Neuronal stem cell (in vitro differentiated cells): ENCODE results near the gene EMP2.

ENCODE experiments used
- DNase-seq: peaks from one replicate; pipeline ENCODE4 v3.0.0-alpha.2; 2013; ENCODE audit warnings: low spot score
- H2AFZ ChIP-seq: one replicate; pipeline ENCODE4 v1.6.1; 2013; ENCODE audit warnings: mild to moderate bottlenecking, low read length, inconsistent platforms
- H2AK5ac ChIP-seq: 2 replicates; pipeline ENCODE4 v1.6.1; 2013; ENCODE audit warnings: low read depth, mild to moderate bottlenecking, inconsistent platforms, low read length, moderate library complexity, mixed read lengths
- H2BK120ac ChIP-seq: 2 replicates; pipeline ENCODE4 v1.6.1; 2013; ENCODE audit warnings: low read depth, mild to moderate bottlenecking, inconsistent platforms, low read length, moderate library complexity, mixed read lengths
- H2BK12ac ChIP-seq: one replicate; pipeline ENCODE4 v1.6.1; 2013; ENCODE audit warnings: low read length, inconsistent platforms
- H2BK15ac ChIP-seq: 2 replicates; pipeline ENCODE4 v1.6.1; 2013; ENCODE audit warnings: mild to moderate bottlenecking, low read length, inconsistent platforms, mixed read lengths
- H2BK5ac ChIP-seq: one replicate; pipeline ENCODE4 v1.6.1; 2013; ENCODE audit warnings: inconsistent platforms, mild to moderate bottlenecking, low read length, moderate library complexity
- H3K14ac ChIP-seq: one replicate; pipeline ENCODE4 v1.6.1; 2013; ENCODE audit warnings: low read length, inconsistent platforms
- H3K18ac ChIP-seq: 2 replicates; pipeline ENCODE4 v1.6.1; 2013; ENCODE audit warnings: low read length, inconsistent platforms
- H3K23ac ChIP-seq: 2 replicates; pipeline ENCODE4 v1.6.1; 2013; ENCODE audit warnings: low read depth, mild to moderate bottlenecking, mixed read lengths, low read length, inconsistent platforms; ENCODE audit not compliant: poor library complexity
- H3K27ac ChIP-seq: replicated peaks from 3 replicates; pipeline ENCODE4 v1.5.1; 2013; ENCODE audit warnings: low read length, inconsistent platforms
- H3K27me3 ChIP-seq, 3 experiments: 2 replicates each; pipeline ENCODE4 v1.6.1; 2013; ENCODE audit warnings: low read length in 3 of 3, mild to moderate bottlenecking in 2 of 3, inconsistent platforms in 1 of 3, low read depth in 1 of 3, mixed read lengths in 1 of 3, moderate library complexity in 1 of 3; ENCODE audit not compliant: control insufficient read depth in 3 of 3, insufficient read depth in 3 of 3
- H3K36me3 ChIP-seq, 2 donors: replicated peaks in 1 of 2; 2 replicates each; pipeline ENCODE4 v1.6.1; 2013; ENCODE audit warnings: low read length in 2 of 2; ENCODE audit not compliant: control insufficient read depth in 2 of 2, insufficient read depth in 2 of 2
- H3K4ac ChIP-seq: 2 replicates; pipeline ENCODE4 v1.6.1; 2013; ENCODE audit warnings: inconsistent platforms, mild to moderate bottlenecking, low read length, moderate library complexity
- H3K4me1 ChIP-seq, 2 donors: 1 replicate in 1 of 2; 2 replicates in 1 of 2; pipeline ENCODE4 v1.6.1; 2013; ENCODE audit warnings: low read length in 2 of 2, low read depth in 1 of 2; ENCODE audit not compliant: control insufficient read depth in 2 of 2, insufficient read depth in 1 of 2
- H3K4me2 ChIP-seq: one replicate; pipeline ENCODE4 v1.6.1; 2013; ENCODE audit warnings: mild to moderate bottlenecking, low read length, inconsistent platforms; ENCODE audit not compliant: insufficient read depth, poor library complexity, severe bottlenecking
- H3K4me3 ChIP-seq, 2 donors: 2 replicates each; pipeline ENCODE4 v1.5.1; 2013; ENCODE audit warnings: low read length in 2 of 2, mild to moderate bottlenecking in 2 of 2, inconsistent platforms in 1 of 2, moderate library complexity in 1 of 2
- H3K79me1 ChIP-seq: one replicate; pipeline ENCODE4 v1.6.1; 2013; ENCODE audit warnings: low read depth, mild to moderate bottlenecking, inconsistent platforms, low read length, moderate library complexity
- H3K9ac ChIP-seq: one replicate; pipeline ENCODE4 v1.6.1; 2013; ENCODE audit warnings: mild to moderate bottlenecking, low read depth, low read length, inconsistent platforms; ENCODE audit not compliant: poor library complexity
- H3K9me3 ChIP-seq, 2 donors: replicated peaks in 1 of 2; 2 replicates each; pipeline versions ENCODE3 to v1.6.1; 2013; ENCODE audit warnings: low read length in 2 of 2, mild to moderate bottlenecking in 2 of 2, inconsistent platforms in 1 of 2, low read depth in 1 of 2, mixed read lengths in 1 of 2, moderate library complexity in 1 of 2; ENCODE audit not compliant: control insufficient read depth in 2 of 2, insufficient read depth in 1 of 2
- H4K8ac ChIP-seq: one replicate; pipeline ENCODE4 v1.6.1; 2013; ENCODE audit warnings: low read depth, mild to moderate bottlenecking, inconsistent platforms, low read length, moderate library complexity
- H4K91ac ChIP-seq: one replicate; pipeline ENCODE4 v1.6.1; 2013; ENCODE audit warnings: low read length, low read depth, mild to moderate bottlenecking, inconsistent platforms; ENCODE audit not compliant: poor library complexity
- WGBS, 2 donors: extraction: QIAGEN DNeasy Blood & Tissue Kit; methylation state at CpG; one replicate each; pipeline ENCODE4 v1.1.7; 2013; ENCODE audit warnings: missing lambda C conversion rate in 2 of 2, mixed read lengths in 1 of 2; ENCODE audit not compliant: insufficient read length in 2 of 2, insufficient replicate concordance in 1 of 2; ENCODE audit errors: extremely low coverage in 2 of 2; 5-methylcytosine and 5-hydroxymethylcytosine counted together

Gene EMP2

DNA sequence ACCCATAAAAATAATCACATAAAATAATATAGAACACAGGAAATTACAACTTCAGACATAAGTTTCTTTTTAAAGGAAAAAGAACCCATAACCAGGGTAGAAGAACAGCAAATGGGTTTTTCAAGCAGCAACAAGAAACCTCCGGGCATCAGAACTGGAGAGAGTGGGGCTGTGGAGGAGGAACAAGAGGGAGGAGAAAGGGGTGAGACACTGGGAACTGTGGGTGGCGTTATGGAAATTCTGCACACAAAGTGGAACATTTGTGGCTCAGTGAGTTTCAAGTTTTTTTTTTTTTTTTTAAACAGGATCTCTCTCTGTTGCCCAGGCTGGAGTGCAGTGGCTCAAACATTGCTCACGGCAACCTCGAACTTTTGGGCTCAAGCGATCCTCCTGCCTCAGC is 22.6 kb downstream of the EMP2 start:
- no peak overlapping the region for H4K91ac ChIP-seq
- peaks cover 2 to 4% of the 10 kb centered on the region in 2 donors for H3K9me3 ChIP-seq
- H3K4me3 ChIP-seq, result no peak overlapping the region
- no peak overlapping the region for H3K14ac ChIP-seq
- no peak overlapping the region for H3K27ac ChIP-seq
- H2AK5ac ChIP-seq, result no peak overlapping the region
- H2BK12ac ChIP-seq, result no peak overlapping the region
- no peak overlapping the region for H2BK15ac ChIP-seq
- no peak overlapping the region for H3K18ac ChIP-seq
- H3K4me2 ChIP-seq, result no peak overlapping the region
- H3K79me1 ChIP-seq, result no peaks in the 10 kb centered on the region
- H3K23ac ChIP-seq, result no peak overlapping the region
- H2BK120ac ChIP-seq, result no peak overlapping the region
- H3K36me3 ChIP-seq, result no peaks in the 10 kb centered on the region
- H2AFZ ChIP-seq, result no peak overlapping the region
- H3K4me1 ChIP-seq, result no peaks in the 10 kb centered on the region
- no peak overlapping the region for H3K4ac ChIP-seq
- WGBS, 2 donors, result no CpG with 5 or more reads among the region's 5 CpGs
- H3K9ac ChIP-seq, result no peak overlapping the region
- no peak overlapping the region for H4K8ac ChIP-seq
- no peaks in the 10 kb centered on the region for H3K27me3 ChIP-seq
- H2BK5ac ChIP-seq, result no peak overlapping the region
- no peak for DNase-seq

DNA sequence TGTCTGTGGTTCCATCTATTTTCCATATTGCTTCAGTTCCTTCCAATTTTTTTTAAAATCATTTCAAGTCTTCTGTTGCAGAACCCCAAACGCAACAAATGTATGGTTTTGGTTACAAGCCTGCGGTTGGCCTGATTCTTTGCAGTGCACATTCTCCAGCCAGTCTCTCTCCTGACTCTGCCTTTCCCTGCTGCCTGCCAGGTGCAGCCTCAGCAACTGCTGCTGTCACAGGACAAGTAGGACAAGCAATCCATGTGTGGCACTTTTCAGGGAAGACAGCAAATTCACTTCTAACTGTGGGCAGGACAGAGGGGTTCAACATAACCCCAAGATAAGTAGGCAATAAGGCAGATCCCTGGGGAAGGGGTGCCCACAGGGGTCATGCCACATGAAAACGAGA is 24.2 kb downstream of the EMP2 start:
- no CpG with 5 or more reads among the region's 3 CpGs for WGBS, 2 donors
- H2BK15ac ChIP-seq, result no peak overlapping the region

GRCh38 chr16:10554569-10554968 is 25.8 kb downstream of the EMP2 start:
- Histone ChIP-seq H3K27ac (no peak overlapping the region), H3K4me2 (no peak overlapping the region), H3K4me1 (no peaks in the 10 kb centered on the region), H3K9ac (no peak overlapping the region), H2AK5ac (no peak overlapping the region), H3K23ac (no peak overlapping the region), H4K91ac (no peak overlapping the region), H4K8ac (no peak overlapping the region), H3K36me3 (no peaks in the 10 kb centered on the region), H3K9me3 (no peaks in the 10 kb centered on the region), H3K4me3 (no peak overlapping the region), H2BK12ac (no peak overlapping the region), H2BK5ac (no peak overlapping the region), H2BK120ac (no peak overlapping the region), H3K4ac (no peak overlapping the region), H3K18ac (no peak overlapping the region), H2AFZ (no peak overlapping the region), H3K27me3 (no peaks in the 10 kb centered on the region), H3K79me1 (no peaks in the 10 kb centered on the region), H3K14ac (no peak overlapping the region), H2BK15ac (no peak overlapping the region)
- no CpG with 5 or more reads among the region's 7 CpGs for WGBS, 2 donors
- no peak for DNase-seq

More for the DNA sequence above, 24.2 kb downstream of the EMP2 start:
- H3K14ac ChIP-seq, result no peak overlapping the region
- H3K9ac ChIP-seq, result no peak overlapping the region
- no peak overlapping the region for H2BK12ac ChIP-seq
- no peaks in the 10 kb centered on the region for H3K27me3 ChIP-seq
- no peak overlapping the region for H2AFZ ChIP-seq
- no peak overlapping the region for H2AK5ac ChIP-seq
- H3K9me3 ChIP-seq, result no peaks in the 10 kb centered on the region
- H3K4me3 ChIP-seq, result peak overlapping the region in 1 of 2 donors; percentile 61
- no peaks in the 10 kb centered on the region for H3K36me3 ChIP-seq
- no peak overlapping the region for H3K4ac ChIP-seq
- no peak overlapping the region for H3K27ac ChIP-seq
- no peak for DNase-seq
- no peak overlapping the region for H3K18ac ChIP-seq
- H2BK120ac ChIP-seq, result no peak overlapping the region
- no peaks in the 10 kb centered on the region for H3K4me1 ChIP-seq
- no peak overlapping the region for H3K4me2 ChIP-seq
- H4K91ac ChIP-seq, result no peak overlapping the region
- H2BK5ac ChIP-seq, result no peak overlapping the region
- H3K23ac ChIP-seq, result no peak overlapping the region
- H4K8ac ChIP-seq, result no peak overlapping the region
- H3K79me1 ChIP-seq, result no peaks in the 10 kb centered on the region

- H3K4ac ChIP-seq, result no peak overlapping the region
- no peak overlapping the region for H4K91ac ChIP-seq
- no peak overlapping the region for H3K27ac ChIP-seq
- no peak overlapping the region for H3K9ac ChIP-seq
- WGBS, 2 donors, result no CpG with 5 or more reads among the region's 19 CpGs
- peaks cover 5% of the 10 kb centered on the region in 2 donors for H3K9me3 ChIP-seq
- H2AK5ac ChIP-seq, result no peak overlapping the region
- H2BK15ac ChIP-seq, result no peak overlapping the region
- H3K14ac ChIP-seq, result no peak overlapping the region
- H3K27me3 ChIP-seq, result no peaks in the 10 kb centered on the region
- H3K4me2 ChIP-seq, result no peak overlapping the region
- no peaks in the 10 kb centered on the region for H3K36me3 ChIP-seq
- no peak for DNase-seq
- no peak overlapping the region for H2BK5ac ChIP-seq
- H3K18ac ChIP-seq, result no peak overlapping the region
- H3K23ac ChIP-seq, result no peak overlapping the region
- no peak overlapping the region for H2AFZ ChIP-seq
- H3K79me1 ChIP-seq, result no peaks in the 10 kb centered on the region
- H2BK120ac ChIP-seq, result no peak overlapping the region
- no peak overlapping the region for H3K4me3 ChIP-seq
- no peak overlapping the region for H4K8ac ChIP-seq
- H3K4me1 ChIP-seq, result no peaks in the 10 kb centered on the region
- H2BK12ac ChIP-seq, result no peak overlapping the region
These were observed 27.4 kb downstream of the EMP2 start for GRCh38 chr16:10552998-10553491.
